ENCODE results near the gene SPRR2E.

Gene SPRR2E

DNA sequence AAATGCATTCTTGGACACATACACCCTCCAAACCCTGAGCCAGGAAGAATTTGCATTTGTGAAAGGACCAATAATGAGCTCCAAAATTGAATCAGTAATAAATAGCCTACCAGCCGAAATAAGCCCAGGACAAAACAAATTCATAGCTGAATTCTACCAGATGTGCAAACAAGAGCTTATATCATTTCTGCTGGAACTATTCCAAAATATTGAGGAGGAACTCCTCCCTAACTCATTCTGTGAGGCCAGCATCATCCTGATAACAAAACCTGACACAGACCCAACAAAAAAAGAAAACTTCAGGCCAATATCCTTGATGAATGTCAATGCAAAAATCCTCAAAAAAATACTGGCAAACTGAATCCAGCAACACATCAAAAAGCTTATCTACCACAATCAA lies 6.7 kb downstream of the SPRR2E start:
- Histone ChIP-seq H3K27ac (ENCODE audit: low read length) (no peak overlapping the region), H3K4me3 (ENCODE audit: low read length) (no peak overlapping the region), H3K9me2 (replicated peaks; ENCODE audit: insufficient read depth, low read length) (no peaks in the 10 kb centered on the region), H4K20me1 (ENCODE audit: insufficient read depth, low read length) (no peaks in the 10 kb centered on the region), H3K36me3 (replicated peaks; ENCODE audit: insufficient read depth, low read length) (no peaks in the 10 kb centered on the region), H3K4me2 (ENCODE audit: low read depth, low read length) (no peak overlapping the region), H3K9me3 (replicated peaks; ENCODE audit: insufficient read depth, low read length) (no peaks in the 10 kb centered on the region), H3K4me1 (ENCODE audit: low read length) (no peaks in the 10 kb centered on the region), H2AFZ (ENCODE audit: low read length) (no peak overlapping the region), H3F3A (ENCODE audit: insufficient read depth, low read length) (no peaks in the 10 kb centered on the region), H3K27me3 (replicated peaks; ENCODE audit: insufficient read depth, low read length) (no peaks in the 10 kb centered on the region), H3K79me2 (ENCODE audit: low read length) (no peaks in the 10 kb centered on the region), H3K9ac (ENCODE audit: low read length) (no peak overlapping the region)
- TF ChIP-seq EZH2phosphoT487 (IDR thresholded peaks at IDR 0.05; ENCODE audit: low read length) (no peak), CTCF (IDR thresholded peaks at IDR 0.05; ENCODE audit: low read length) (no peak), EZH2 (optimal IDR thresholded peaks at IDR 0.05; ENCODE audit: low read depth, low read length) (no peak)
- DNase-seq, result no peak

DNA sequence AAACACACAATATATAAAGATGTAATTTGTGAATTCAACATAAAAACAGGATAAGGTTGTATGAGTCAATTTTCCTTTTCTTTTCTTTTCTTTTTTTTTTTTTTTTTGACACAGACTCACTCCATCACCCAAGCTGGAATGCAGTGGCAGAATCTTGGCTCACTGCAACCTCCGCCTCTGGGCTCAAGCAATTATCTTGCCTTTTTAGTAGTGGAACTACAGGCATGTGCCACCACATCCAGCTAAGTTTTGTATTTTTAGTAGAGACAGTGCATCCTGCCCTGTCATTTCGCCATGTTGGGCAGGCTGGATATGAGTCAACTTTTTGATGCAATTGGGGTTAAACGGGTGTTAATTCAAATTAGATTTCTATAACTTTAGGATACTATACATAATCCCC lies 12.6 kb downstream of the SPRR2E start:
- TF ChIP-seq EZH2 (optimal IDR thresholded peaks at IDR 0.05; ENCODE audit: low read depth, low read length) (no peak), CTCF (IDR thresholded peaks at IDR 0.05; ENCODE audit: low read length) (no peak), EZH2phosphoT487 (IDR thresholded peaks at IDR 0.05; ENCODE audit: low read length) (no peak)
- H3K27ac ChIP-seq (ENCODE audit: low read length), result no peak overlapping the region
- no peak overlapping the region for H3K4me3 ChIP-seq (ENCODE audit: low read length)
- H2AFZ ChIP-seq (ENCODE audit: low read length), result no peak overlapping the region
- no peaks in the 10 kb centered on the region for H3K9me2 ChIP-seq (replicated peaks; ENCODE audit: insufficient read depth, low read length)
- no peaks in the 10 kb centered on the region for H3K9me3 ChIP-seq (replicated peaks; ENCODE audit: insufficient read depth, low read length)
- H3K36me3 ChIP-seq (replicated peaks; ENCODE audit: insufficient read depth, low read length), result no peaks in the 10 kb centered on the region
- no peak overlapping the region for H3K4me2 ChIP-seq (ENCODE audit: low read depth, low read length)
- no peaks in the 10 kb centered on the region for H3K27me3 ChIP-seq (replicated peaks; ENCODE audit: insufficient read depth, low read length)
- no peaks in the 10 kb centered on the region for H4K20me1 ChIP-seq (ENCODE audit: insufficient read depth, low read length)
- H3K9ac ChIP-seq (ENCODE audit: low read length), result no peak overlapping the region
- DNase-seq, result no peak
- H3K4me1 ChIP-seq (ENCODE audit: low read length), result no peaks in the 10 kb centered on the region
- no peaks in the 10 kb centered on the region for H3K79me2 ChIP-seq (ENCODE audit: low read length)
- no peaks in the 10 kb centered on the region for H3F3A ChIP-seq (ENCODE audit: insufficient read depth, low read length)

- Histone ChIP-seq H3K9me3 (replicated peaks; ENCODE audit: insufficient read depth, low read length) (no peaks in the 10 kb centered on the region), H3K27me3 (replicated peaks; ENCODE audit: insufficient read depth, low read length) (no peaks in the 10 kb centered on the region), H3K27ac (ENCODE audit: low read length) (no peak overlapping the region), H3K4me3 (ENCODE audit: low read length) (no peak overlapping the region), H2AFZ (ENCODE audit: low read length) (no peak overlapping the region), H4K20me1 (ENCODE audit: insufficient read depth, low read length) (no peaks in the 10 kb centered on the region), H3K79me2 (ENCODE audit: low read length) (no peaks in the 10 kb centered on the region), H3F3A (ENCODE audit: insufficient read depth, low read length) (no peaks in the 10 kb centered on the region), H3K36me3 (replicated peaks; ENCODE audit: insufficient read depth, low read length) (no peaks in the 10 kb centered on the region), H3K9ac (ENCODE audit: low read length) (no peak overlapping the region), H3K4me1 (ENCODE audit: low read length) (no peaks in the 10 kb centered on the region), H3K4me2 (ENCODE audit: low read depth, low read length) (no peak overlapping the region), H3K9me2 (replicated peaks; ENCODE audit: insufficient read depth, low read length) (no peaks in the 10 kb centered on the region)
- TF ChIP-seq CTCF (IDR thresholded peaks at IDR 0.05; ENCODE audit: low read length) (no peak), EZH2phosphoT487 (IDR thresholded peaks at IDR 0.05; ENCODE audit: low read length) (no peak), EZH2 (optimal IDR thresholded peaks at IDR 0.05; ENCODE audit: low read depth, low read length) (no peak)
- no peak for DNase-seq
Observed at GRCh38 chr1:153072806-153073726, 21.3 kb downstream of the SPRR2E start.

Measured in MM.1S (cell line).